ENCODE data around the gene ZBTB17. TPM values are rescaled to one million over a fixed set of nuclear protein-coding genes. Genes with fewer than 3 reads are reported as not detected.

The ZBTB17 gene
- total RNA-seq, 2 donors from 2014 or later, result 62.0 to 135 TPM

Other genes with a start within 250 kb of the ZBTB17 start
- gene SLC25A34, start 239.8 kb downstream of the ZBTB17 start, total RNA-seq, result 1 to 10 TPM in 1 of 2 donors, under 1 TPM in 1; 0.90 to 1.6 TPM
- gene TMEM82, start 233.6 kb downstream of the ZBTB17 start, total RNA-seq, result not detected
- gene FBLIM1, start 217.3 kb downstream of the ZBTB17 start, total RNA-seq, result not detected
- gene UQCRHL, start 168.5 kb downstream of the ZBTB17 start, total RNA-seq, result 1 to 10 TPM; 1.8 to 2.2 TPM
- 10 to 100 TPM; 48.9 to 66.7 TPM for gene SPEN, start 128.4 kb downstream of the ZBTB17 start, total RNA-seq
- not detected for gene SRARP, start 28.1 kb upstream of the ZBTB17 start, total RNA-seq
- gene HSPB7, start 41.9 kb upstream of the ZBTB17 start, total RNA-seq, result not detected
- under 1 TPM in 1 of 2 donors, not detected in 1; 0.40 TPM for gene CLCNKA, start 45.9 kb upstream of the ZBTB17 start, total RNA-seq
- gene CLCNKB, start 67.7 kb upstream of the ZBTB17 start, total RNA-seq, result under 1 TPM in 1 of 2 donors, not detected in 1; 0.13 TPM
- gene FAM131C, start 97.5 kb upstream of the ZBTB17 start, total RNA-seq, result under 1 TPM; 0.24 to 0.69 TPM
- under 1 TPM in 1 of 2 donors, not detected in 1; 0.13 TPM for gene EPHA2, start 180.0 kb upstream of the ZBTB17 start, total RNA-seq
- 10 to 100 TPM in 1 of 2 donors, 1 to 10 TPM in 1; 7.5 to 10.0 TPM for gene ARHGEF19, start 236.6 kb upstream of the ZBTB17 start, total RNA-seq